ENCODE data around the gene SCART1.
"Not testable (repeated sequence)": the region's sequence is repeated elsewhere in the genome, so short reads cannot be mapped to it uniquely, and the experiment has no call there.

- TF ChIP-seq EZH2phosphoT487 (IDR thresholded peaks at IDR 0.05; ENCODE audit: insufficient read depth, low read depth); EZH2 (IDR thresholded peaks at IDR 0.05; ENCODE audit: insufficient read depth, poor library complexity, severe bottlenecking): not testable (repeated sequence)
Measured at GRCh38 chr10:133424601-133425000, 29.1 kb upstream of the SCART1 start, which contains the start of gene SPRN.
